CD14-positive monocyte (primary cell): Measurements from ENCODE around the gene DUS3L. TPM values are rescaled to one million over a fixed set of nuclear protein-coding genes. Genes with fewer than 3 reads are reported as not detected.

Source experiments
- DNase-seq, 3 donors: peaks; one replicate each; pipeline ENCODE4 v3.0.0-alpha.2; 2011 to 2022
- H2AFZ ChIP-seq: 2 replicates; pipeline ENCODE4 v1.6.0; 2012; ENCODE audit warnings: mild to moderate bottlenecking, low read depth, low read length, inconsistent platforms; ENCODE audit not compliant: insufficient read depth, poor library complexity, severe bottlenecking
- H3K27ac ChIP-seq, 2 donors: 1 replicate in 1 of 2; 2 replicates in 1 of 2; pipeline ENCODE4 v1.5.1; 2012 to 2013; ENCODE audit warnings: low read length in 2 of 2, control low read depth in 1 of 2, inconsistent platforms in 1 of 2, low read depth in 1 of 2, mild to moderate bottlenecking in 1 of 2
- H3K27me3 ChIP-seq, 2 donors: one replicate each; pipeline versions ENCODE4 v1.6.0 to v1.6.1; 2011 to 2013; ENCODE audit warnings: low read length in 2 of 2; ENCODE audit not compliant: control insufficient read depth in 2 of 2, insufficient read depth in 2 of 2
- H3K36me3 ChIP-seq, 2 donors: replicated peaks in 1 of 2; 1 replicate in 1 of 2; 2 replicates in 1 of 2; pipeline versions ENCODE4 v1.5.1 to v1.6.1; 2012 to 2013; ENCODE audit warnings: low read length in 2 of 2, control low read depth in 1 of 2, inconsistent platforms in 1 of 2, mild to moderate bottlenecking in 1 of 2; ENCODE audit not compliant: insufficient read depth in 2 of 2, control insufficient read depth in 1 of 2
- H3K4me1 ChIP-seq, 2 donors: 1 replicate in 1 of 2; 2 replicates in 1 of 2; pipeline versions ENCODE4 v1.5.1 to v1.6.1; 2012 to 2013; ENCODE audit warnings: low read length in 2 of 2, control low read depth in 1 of 2, inconsistent platforms in 1 of 2, mild to moderate bottlenecking in 1 of 2, moderate library complexity in 1 of 2; ENCODE audit not compliant: insufficient read depth in 2 of 2, control insufficient read depth in 1 of 2
- H3K4me2 ChIP-seq: replicated peaks from 2 replicates; pipeline ENCODE3; 2012; ENCODE audit warnings: low read length, moderate library complexity, mild to moderate bottlenecking; ENCODE audit not compliant: poor library complexity, severe bottlenecking; ENCODE audit errors: extremely low read depth
- H3K4me3 ChIP-seq, 3 experiments: fragments of 200-600 bp in 1 of 3; sonication (generic) in 1 of 3; replicated peaks in 1 of 3; 1 replicate in 2 of 3; 2 replicates in 1 of 3; pipeline ENCODE4 v1.5.1; 2011 to 2013; ENCODE audit warnings: low read length in 3 of 3, mild to moderate bottlenecking in 3 of 3, control low read depth in 2 of 3, low read depth in 2 of 3, inconsistent platforms in 1 of 3, moderate library complexity in 1 of 3
- H3K79me2 ChIP-seq: 2 replicates; pipeline ENCODE4 v1.6.0; 2012; ENCODE audit warnings: mild to moderate bottlenecking, control low read depth, inconsistent platforms, low read length, moderate library complexity; ENCODE audit not compliant: insufficient read depth
- H3K9ac ChIP-seq: 2 replicates; pipeline ENCODE4 v1.6.0; 2017; ENCODE audit warnings: low read length, mild to moderate bottlenecking; ENCODE audit not compliant: insufficient read depth, poor library complexity, severe bottlenecking
- H3K9me3 ChIP-seq, 2 donors: replicated peaks in 1 of 2; 1 replicate in 1 of 2; 2 replicates in 1 of 2; pipeline versions ENCODE4 v1.5.1 to v1.6.1; 2012 to 2013; ENCODE audit warnings: low read length in 2 of 2, control low read depth in 1 of 2; ENCODE audit not compliant: control insufficient read depth in 1 of 2, insufficient read depth in 1 of 2
- H4K20me1 ChIP-seq: 2 replicates; pipeline ENCODE4 v1.6.0; 2012; ENCODE audit warnings: mild to moderate bottlenecking, low read length, control low read depth, moderate library complexity; ENCODE audit not compliant: insufficient read depth
- H3K27ac Mint-ChIP-seq, 7 donors: one replicate each; pipeline ENCODE4 v1.8.0; 2020; ENCODE audit warnings: mild to moderate bottlenecking in 7 of 7, mixed read lengths in 7 of 7, moderate library complexity in 6 of 7, inconsistent platforms in 2 of 7
- H3K27me3 Mint-ChIP-seq, 3 donors: one replicate each; pipeline ENCODE4 v1.8.0; 2021 to 2022; ENCODE audit warnings: low read depth in 3 of 3, mild to moderate bottlenecking in 3 of 3, mixed read lengths in 3 of 3, moderate library complexity in 3 of 3, inconsistent platforms in 1 of 3
- H3K36me3 Mint-ChIP-seq, 2 donors: one replicate each; pipeline ENCODE4 v1.8.0; 2020; ENCODE audit warnings: mixed read lengths in 2 of 2, inconsistent platforms in 1 of 2, mild to moderate bottlenecking in 1 of 2
- H3K4me1 Mint-ChIP-seq: one replicate; pipeline ENCODE4 v1.8.0; 2020; ENCODE audit warnings: mild to moderate bottlenecking, mixed read lengths
- H3K4me3 Mint-ChIP-seq, 2 donors: one replicate each; pipeline ENCODE4 v1.8.0; 2020; ENCODE audit warnings: mild to moderate bottlenecking in 2 of 2, mixed read lengths in 2 of 2, moderate library complexity in 1 of 2
- H3K9me3 Mint-ChIP-seq, 7 donors: one replicate each; pipeline ENCODE4 v1.8.0; 2020 to 2022; ENCODE audit warnings: mixed read lengths in 7 of 7, mild to moderate bottlenecking in 6 of 7, moderate library complexity in 6 of 7, inconsistent platforms in 2 of 7
- CTCF ChIP-seq: fragments of 200-600 bp; IDR thresholded peaks from one replicate; pipeline ENCODE4 v1.8.0; 2022; ENCODE audit warnings: antibody characterized with exemption, mild to moderate bottlenecking
- WGBS: methylation state at CpG from one replicate; pipeline ENCODE4 v1.1.5; 2013; ENCODE audit warnings: missing lambda C conversion rate; ENCODE audit not compliant: insufficient coverage; 5-methylcytosine and 5-hydroxymethylcytosine counted together
- intact Hi-C, 2 donors: fragments of 100-400 bp; cut with micrococcal nuclease; formaldehyde crosslinking; loops; one replicate each; pipeline versions ENCODE4 v1.15.0 to v1.15.1; 2023
- polyA plus RNA-seq, 3 donors: library from polyadenylated mRNA; depleted of rRNA in 1 of 3; unstranded in 2 of 3; stranded (reverse) in 1 of 3; fragments of 300-500 nt in 2 of 3; fragments of >200 nt in 1 of 3; fragmentation: Illumina TruSeq in 2 of 3; gene quantifications; 1 replicate in 2 of 3; 2 replicates in 1 of 3; pipeline ENCODE4 v1.2.3, GENCODE V29; 2012 to 2021

DUS3L gene
- polyA plus RNA-seq, 3 donors, result 17.4 to 40.2 (median 23.4) TPM

DNA sequence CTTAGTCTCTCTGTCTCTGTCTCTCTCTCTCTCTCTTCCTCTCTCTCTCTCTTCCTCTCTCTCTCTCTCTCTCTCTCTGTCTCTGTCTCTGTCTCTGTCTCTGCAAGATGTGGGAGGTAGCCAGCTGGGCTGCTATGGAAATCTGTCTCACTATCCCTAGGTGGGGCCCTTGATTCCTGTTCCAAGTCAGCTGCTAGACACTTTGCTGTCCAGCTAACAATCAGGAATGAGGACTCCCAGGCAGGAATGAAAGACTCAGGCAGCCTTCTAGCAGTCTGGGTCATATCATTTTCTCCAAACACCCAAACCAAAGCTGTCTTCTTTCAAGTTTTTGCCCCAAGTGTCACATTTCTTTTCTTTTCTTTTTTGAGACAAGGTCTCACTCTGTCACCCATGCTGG lies 47.3 kb downstream of the DUS3L start:
- Histone ChIP-seq H3K27ac (no peak overlapping the region), H3K79me2 (no peaks in the 10 kb centered on the region), H3K4me3 (no peak overlapping the region), H3K9me3 (peaks cover 0 to 3% of the 10 kb centered on the region in 2 donors), H3K4me1 (no peaks in the 10 kb centered on the region), H2AFZ (no peak overlapping the region), H4K20me1 (no peaks in the 10 kb centered on the region), H3K36me3 (no peaks in the 10 kb centered on the region), H3K9ac (no peak overlapping the region), H3K27me3 (no peaks in the 10 kb centered on the region), H3K4me2 (no peak overlapping the region)
- no peak for DNase-seq
- intact Hi-C loops, result no loop called here
- Mint-ChIP-seq H3K4me1 (no peaks in the 10 kb centered on the region), H3K9me3 (peaks cover 0 to 6% (median 0%) of the 10 kb centered on the region in 7 donors), H3K4me3 (no peak overlapping the region), H3K27ac (peak overlapping the region in 1 of 7 donors; percentile 52), H3K36me3 (no peaks in the 10 kb centered on the region), H3K27me3 (peaks cover 2 to 6% (median 4%) of the 10 kb centered on the region in 3 donors)
- no peak for TF ChIP-seq CTCF

DNA sequence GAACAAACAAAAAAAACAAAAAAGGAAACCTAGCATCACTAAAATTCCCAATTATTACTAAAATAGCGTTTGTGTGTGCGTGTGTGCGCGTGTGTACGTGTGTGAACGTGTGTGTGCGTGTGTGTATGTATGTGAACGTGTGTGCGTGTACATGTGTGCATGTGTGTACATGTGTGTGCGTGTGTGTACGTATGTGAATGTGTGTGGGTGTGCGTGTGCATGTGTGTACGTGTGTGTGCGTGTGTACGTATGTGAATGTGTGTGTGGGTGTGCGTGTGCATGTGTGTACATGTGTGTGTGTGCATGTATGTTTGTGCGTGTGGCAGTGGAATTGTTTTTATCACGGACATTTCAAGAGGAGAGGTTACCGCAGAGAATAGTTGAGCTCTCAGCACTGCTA lies 48.9 kb downstream of the DUS3L start:
- H3K4me3 Mint-ChIP-seq, result no peak overlapping the region
- no peaks in the 10 kb centered on the region for H4K20me1 ChIP-seq
- intact Hi-C loops, result no loop called here
- no peak for TF ChIP-seq CTCF
- WGBS, result 89% methylated on average over 15 of the region's 19 CpGs
- peaks cover 0 to 3% of the 10 kb centered on the region in 2 donors for H3K9me3 ChIP-seq
- H3K9ac ChIP-seq, result no peak overlapping the region
- no peak overlapping the region for H3K27ac ChIP-seq
- H3K4me1 ChIP-seq, result no peaks in the 10 kb centered on the region
- no peak overlapping the region for H3K27ac Mint-ChIP-seq
- no peaks in the 10 kb centered on the region for H3K79me2 ChIP-seq
- no peak for DNase-seq
- no peak overlapping the region for H2AFZ ChIP-seq
- H3K9me3 Mint-ChIP-seq, result peaks cover 0 to 6% (median 0%) of the 10 kb centered on the region in 7 donors
- no peaks in the 10 kb centered on the region for H3K36me3 Mint-ChIP-seq
- H3K4me1 Mint-ChIP-seq, result no peaks in the 10 kb centered on the region
- H3K4me3 ChIP-seq, result no peak overlapping the region
- peaks cover 2 to 6% (median 5%) of the 10 kb centered on the region in 3 donors for H3K27me3 Mint-ChIP-seq
- H3K4me2 ChIP-seq, result no peak overlapping the region
- H3K36me3 ChIP-seq, result no peaks in the 10 kb centered on the region
- H3K27me3 ChIP-seq, result no peaks in the 10 kb centered on the region
